Ovary (tissue), 9 donors: ENCODE results near the gene TPM2. TPM values are rescaled to one million over a fixed set of nuclear protein-coding genes. Genes with fewer than 3 reads are reported as not detected.

Source experiments
- DNase-seq, 5 donors: peaks; one replicate each; pipeline ENCODE4 v3.0.0-alpha.2; 2019 to 2020
- H3K27ac ChIP-seq, 2 donors: fragments of 200-600 bp; one replicate each; pipeline versions ENCODE4 v1.5.1 to v1.8.0; 2019 to 2022
- H3K27me3 ChIP-seq: fragments of 200-600 bp; one replicate; pipeline ENCODE4 v1.8.0; 2022
- H3K36me3 ChIP-seq: fragments of 200-600 bp; sonication (generic); one replicate; pipeline ENCODE4 v1.5.1; 2019
- H3K4me1 ChIP-seq: one replicate; pipeline ENCODE4 v1.8.1; 2013; ENCODE audit warnings: mild to moderate bottlenecking, moderate library complexity; ENCODE audit not compliant: insufficient read depth
- H3K4me3 ChIP-seq: fragments of 200-600 bp; sonication (generic); one replicate; pipeline ENCODE4 v1.5.1; 2017
- H3K9me3 ChIP-seq, 2 donors: fragments of 200-600 bp in 1 of 2; sonication (generic) in 1 of 2; one replicate each; pipeline versions ENCODE4 v1.5.1 to v1.8.1; 2013 to 2019; ENCODE audit warnings: mild to moderate bottlenecking in 1 of 2, moderate library complexity in 1 of 2
- CTCF ChIP-seq, 3 donors: fragments of 450-650 bp in 2 of 3; fragments of 200-600 bp in 1 of 3; IDR thresholded peaks; one replicate each; pipeline versions ENCODE4 v1.5.1 to v1.8.0; 2016 to 2022; ENCODE audit warnings: antibody characterized with exemption in 3 of 3, mild to moderate bottlenecking in 1 of 3
- EP300 ChIP-seq: sonication (generic); formaldehyde crosslinking; IDR thresholded peaks from one replicate; pipeline ENCODE4 v1.6.1; 2017; ENCODE audit warnings: antibody characterized with exemption
- POLR2A ChIP-seq: fragments of 450-650 bp; IDR thresholded peaks from one replicate; pipeline ENCODE4 v1.6.1; 2017; ENCODE audit warnings: antibody characterized with exemption, mild to moderate bottlenecking, moderate library complexity
- WGBS, 3 donors: extraction: QIAGEN DNeasy Blood & Tissue Kit in 1 of 3; methylation state at CpG; one replicate each; pipeline versions ENCODE4 v1.1.5 to v1.1.7; 2013 to 2017; 5-methylcytosine and 5-hydroxymethylcytosine counted together
- intact Hi-C, 4 donors: fragments of 100-400 bp; cut with DNase I; formaldehyde crosslinking; loops; one replicate each; pipeline versions ENCODE4 v1.11.0 to v1.15.1; 2022 to 2023
- polyA plus RNA-seq, 2 donors: library from polyadenylated mRNA; stranded (reverse); fragments of 200-250 nt in 1 of 2; fragments of 350-450 nt in 1 of 2; fragmentation: Illumina TruSeq in 1 of 2; extraction: RNeasy Lipid Tissue Mini Kit (QIAGEN cat#74804) in 1 of 2; gene quantifications; one replicate each; pipeline ENCODE4 v1.2.3, GENCODE V29; 2013 to 2014
- total RNA-seq, 7 donors: library from RNA; depleted of rRNA in 2 of 7; stranded (reverse); fragments of >200 nt in 2 of 7; fragmentation: NEBNext Ultra II Directional in 3 of 7; extraction: Animal tissue kit (Norgen Biotek cat#: 25700) in 3 of 7; gene quantifications; one replicate each; pipeline versions ENCODE4 v1.1.0 to v1.2.4, GENCODE V29; 2016 to 2023
- donor health status: DM: no; HTN: no; CAD: no; lungs with moderate emphysema.
- donor health status: DM: no; HTN: no; CAD: no.
- donor health status: Bipolar disorder and iron deficiency.
- donor health status: DM: yes; HTN: yes; CAD: no.
- donor health status: DM: no; HTN: no; CAD: no.
- donor health status: DM: yes; HTN: yes; CAD: no.

TPM2 gene
- total and polyA plus RNA-seq, 9 donors, result 179 to 853 (median 414) TPM

GRCh38 chr9:35679766-35680330 is 9.9 kb downstream of the TPM2 start:
- intact Hi-C loops, result no loop called here
- H3K36me3 ChIP-seq, result no peaks in the 10 kb centered on the region
- TF ChIP-seq POLR2A (no peak), EP300 (no peak), CTCF (IDR thresholded peaks at IDR 0.05) (no peak)
- no peak overlapping the region for H3K27ac ChIP-seq
- no peak overlapping the region for H3K4me3 ChIP-seq
- H3K27me3 ChIP-seq, result no peaks in the 10 kb centered on the region
- H3K4me1 ChIP-seq, result peaks cover 10% of the 10 kb centered on the region
- no peak for DNase-seq
- no peaks in the 10 kb centered on the region for H3K9me3 ChIP-seq
- 87 to 92% (median 89%) methylated on average over 8 of the region's 8 CpGs for WGBS, 3 donors

GRCh38 chr9:35679091-35679490 is 10.6 kb downstream of the TPM2 start:
- no peak for TF ChIP-seq POLR2A
- TF ChIP-seq EP300, result no peak
- TF ChIP-seq CTCF (IDR thresholded peaks at IDR 0.05), result no peak
- intact Hi-C loops, result no loop called here
- WGBS, 3 donors, result 89 to 93% (median 92%) methylated on average over 5 of the region's 5 CpGs
- DNase-seq, result no peak
- no peaks in the 10 kb centered on the region for H3K27me3 ChIP-seq
- H3K4me3 ChIP-seq, result no peak overlapping the region
- H3K4me1 ChIP-seq, result peaks cover 8% of the 10 kb centered on the region
- H3K9me3 ChIP-seq, result no peaks in the 10 kb centered on the region
- no peak overlapping the region for H3K27ac ChIP-seq
- H3K36me3 ChIP-seq, result no peaks in the 10 kb centered on the region

GRCh38 chr9:35675732-35676392 is 13.9 kb downstream of the TPM2 start:
- H3K27me3 ChIP-seq, result no peaks in the 10 kb centered on the region
- no peaks in the 10 kb centered on the region for H3K36me3 ChIP-seq
- intact Hi-C loops, result no loop called here
- peaks cover 8% of the 10 kb centered on the region for H3K4me1 ChIP-seq
- DNase-seq, result peak; percentile 47 to 77 (median 69)
- H3K27ac ChIP-seq, result no peak overlapping the region
- TF ChIP-seq CTCF (IDR thresholded peaks at IDR 0.05), result no peak
- no peak for TF ChIP-seq EP300
- no peak for TF ChIP-seq POLR2A
- H3K4me3 ChIP-seq, result peak overlapping the region; percentile 52
- no peaks in the 10 kb centered on the region for H3K9me3 ChIP-seq
- 3 to 5% (median 4%) methylated on average over 29 to 51 of the region's 51 CpGs for WGBS, 3 donors

- Histone ChIP-seq H3K36me3 (no peaks in the 10 kb centered on the region), H3K27ac (no peak overlapping the region), H3K9me3 (no peaks in the 10 kb centered on the region), H3K27me3 (no peaks in the 10 kb centered on the region), H3K4me3 (peak overlapping the region; percentile 52), H3K4me1 (peaks cover 5% of the 10 kb centered on the region)
- WGBS, 3 donors, result 32 to 38% (median 36%) methylated on average over 13 of the region's 13 CpGs
- TF ChIP-seq CTCF (IDR thresholded peaks at IDR 0.05), result no peak
- DNase-seq, result no peak
- intact Hi-C loops, result no loop called here
Measured at GRCh38 chr9:35675204-35675603, 14.5 kb downstream of the TPM2 start.
